Natural killer cell (primary cell): ENCODE measurements around the gene NR6A1. TPM values are rescaled to one million over a fixed set of nuclear protein-coding genes. Genes with fewer than 3 reads are reported as not detected.

Experiments used
- ATAC-seq, 3 donors: fragments of 150-1000 bp in 2 of 3; fragments of 200-7000 bp in 1 of 3; cut with Tn5 transposase; 1 replicate in 1 of 3; 2 replicates in 2 of 3; pipeline ENCODE4 v1.10.0; 2021; ENCODE audit warnings: mild to moderate bottlenecking in 2 of 3, moderate library complexity in 2 of 3
- DNase-seq, 2 donors: peaks; one replicate each; pipeline versions ENCODE4 v3.0.0 to v3.0.0-alpha.2; 2013 to 2021; ENCODE audit warnings: mixed read lengths in 1 of 2
- H3K27ac ChIP-seq: one replicate; pipeline ENCODE4 v1.5.1; 2013; ENCODE audit warnings: mild to moderate bottlenecking, low read length
- H3K27me3 ChIP-seq: one replicate; pipeline ENCODE4 v1.6.1; 2013; ENCODE audit warnings: low read length; ENCODE audit not compliant: control insufficient read depth, insufficient read depth
- H3K36me3 ChIP-seq: one replicate; pipeline ENCODE4 v1.6.1; 2013; ENCODE audit warnings: low read length; ENCODE audit not compliant: control insufficient read depth, insufficient read depth
- H3K4me1 ChIP-seq: one replicate; pipeline ENCODE4 v1.6.1; 2013; ENCODE audit warnings: low read length; ENCODE audit not compliant: control insufficient read depth, insufficient read depth
- H3K4me3 ChIP-seq: one replicate; pipeline ENCODE4 v1.5.1; 2013; ENCODE audit warnings: low read length
- H3K9me3 ChIP-seq: one replicate; pipeline ENCODE4 v1.6.1; 2013; ENCODE audit warnings: low read length; ENCODE audit not compliant: control insufficient read depth, insufficient read depth
- H3K27ac Mint-ChIP-seq, 2 donors: one replicate each; pipeline ENCODE4 v1.8.0; 2022; ENCODE audit warnings: mild to moderate bottlenecking in 2 of 2, mixed read lengths in 2 of 2, moderate library complexity in 1 of 2
- H3K27me3 Mint-ChIP-seq, 2 donors: one replicate each; pipeline ENCODE4 v1.8.0; 2022; ENCODE audit warnings: low read depth in 2 of 2, mixed read lengths in 2 of 2
- H3K36me3 Mint-ChIP-seq: one replicate; pipeline ENCODE4 v1.8.0; 2022; ENCODE audit warnings: mixed read lengths
- H3K4me1 Mint-ChIP-seq, 2 donors: one replicate each; pipeline ENCODE4 v1.8.0; 2022; ENCODE audit warnings: mixed read lengths in 2 of 2
- H3K4me3 Mint-ChIP-seq: one replicate; pipeline ENCODE4 v1.8.0; 2022; ENCODE audit warnings: mild to moderate bottlenecking, moderate library complexity, mixed read lengths
- H3K9me3 Mint-ChIP-seq, 2 donors: one replicate each; pipeline ENCODE4 v1.8.0; 2022; ENCODE audit warnings: mixed read lengths in 2 of 2
- CTCF ChIP-seq: fragments of 200-600 bp; IDR thresholded peaks from one replicate; pipeline ENCODE4 v1.8.0; 2022; ENCODE audit warnings: antibody characterized with exemption
- WGBS: methylation state at CpG from one replicate; pipeline ENCODE4 v1.1.7; 2013; ENCODE audit warnings: missing lambda C conversion rate; ENCODE audit not compliant: insufficient coverage; 5-methylcytosine and 5-hydroxymethylcytosine counted together
- intact Hi-C: fragments of 100-400 bp; cut with micrococcal nuclease; formaldehyde crosslinking; loops from one replicate; pipeline ENCODE4 v1.14.2; 2022
- total RNA-seq, 4 donors: library from RNA; stranded (reverse); fragments of 120-200 nt in 1 of 4; gene quantifications; one replicate each; pipeline versions ENCODE4 v1.2.3 to v1.2.4, GENCODE V29; 2013 to 2022

NR6A1 gene
- total RNA-seq, 3 donors from 2014 or later (not counting 1 experiment from before 2014, with no cell fraction given), result 0.07 to 0.75 (median 0.49) TPM

GRCh38 chr9:124696101-124696500 lies 75.0 kb downstream of the NR6A1 start:
- Histone ChIP-seq H3K4me3 (no peak overlapping the region), H3K9me3 (no peaks in the 10 kb centered on the region), H3K27me3 (no peaks in the 10 kb centered on the region), H3K36me3 (peaks cover 2% of the 10 kb centered on the region), H3K4me1 (peaks cover 6% of the 10 kb centered on the region), H3K27ac (no peak overlapping the region)
- Mint-ChIP-seq H3K27me3 (no peaks in the 10 kb centered on the region), H3K9me3 (no peaks in the 10 kb centered on the region), H3K4me1 (peaks cover 39 to 49% of the 10 kb centered on the region in 2 donors), H3K27ac (peak overlapping the region in 1 of 2 donors; percentile 5), H3K36me3 (no peaks in the 10 kb centered on the region), H3K4me3 (peak overlapping the region; percentile 4)
- TF ChIP-seq CTCF, result no peak
- WGBS, result 50% methylated on average over 2 of the region's 3 CpGs
- intact Hi-C loops, result no loop called here
- no peak for ATAC-seq
- DNase-seq, result no peak

GRCh38 chr9:124695280-124695890 lies 75.7 kb downstream of the NR6A1 start:
- Mint-ChIP-seq H3K4me1 (peaks cover 42 to 53% of the 10 kb centered on the region in 2 donors), H3K27me3 (no peaks in the 10 kb centered on the region), H3K27ac (peak overlapping the region in 1 of 2 donors; percentile 5), H3K36me3 (no peaks in the 10 kb centered on the region), H3K4me3 (peak overlapping the region; percentile 4), H3K9me3 (no peaks in the 10 kb centered on the region)
- H3K36me3 ChIP-seq, result peaks cover 2% of the 10 kb centered on the region
- no peaks in the 10 kb centered on the region for H3K27me3 ChIP-seq
- intact Hi-C loops, result no loop called here
- H3K9me3 ChIP-seq, result no peaks in the 10 kb centered on the region
- no peak for TF ChIP-seq CTCF
- no peak overlapping the region for H3K4me3 ChIP-seq
- no peak for ATAC-seq
- H3K27ac ChIP-seq, result no peak overlapping the region
- no peak for DNase-seq
- H3K4me1 ChIP-seq, result peaks cover 6% of the 10 kb centered on the region
- 93% methylated on average over 14 of the region's 16 CpGs for WGBS

DNA sequence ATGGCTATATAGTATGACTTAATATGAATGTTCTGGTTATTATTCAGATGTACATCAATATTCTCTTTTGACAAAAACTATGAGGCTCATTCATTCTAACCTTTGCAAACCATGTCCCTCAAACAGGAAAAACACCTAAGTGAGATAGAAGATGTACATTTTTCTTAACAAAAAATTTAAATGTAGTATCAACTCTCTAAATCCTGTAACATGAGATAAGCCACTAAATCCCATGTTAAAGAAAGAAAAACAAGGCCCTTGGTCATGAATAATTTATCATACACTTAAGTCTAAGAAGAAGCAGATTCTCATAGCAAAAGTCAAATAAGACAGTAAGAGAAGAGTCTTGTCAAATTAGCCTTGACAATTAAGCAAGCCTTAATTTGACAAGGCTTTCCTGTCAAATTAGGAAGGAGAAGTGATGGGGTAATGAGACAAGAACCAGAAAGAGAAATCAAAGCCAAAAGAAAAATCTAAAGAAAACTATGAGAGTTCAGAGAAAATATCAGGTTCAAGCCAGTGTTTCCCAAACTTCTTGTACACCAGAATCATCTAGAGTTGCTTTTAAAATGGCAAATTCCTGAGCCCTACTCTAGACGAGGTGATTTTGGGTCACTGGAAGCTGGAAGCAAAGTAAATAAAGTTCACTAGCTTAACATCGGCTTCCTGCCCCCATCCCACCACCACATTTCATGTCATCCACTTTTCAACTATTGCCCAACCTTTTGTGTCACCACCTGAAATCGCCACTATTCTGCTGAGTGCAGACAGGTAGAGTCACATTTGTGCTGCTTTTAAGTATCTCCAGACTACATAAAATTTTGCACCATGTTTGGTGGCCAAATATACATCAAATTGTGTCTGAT lies 76.5 kb downstream of the NR6A1 start:
- no peaks in the 10 kb centered on the region for H3K27me3 Mint-ChIP-seq
- 83% methylated on average over 3 of the region's 3 CpGs for WGBS
- no peaks in the 10 kb centered on the region for H3K9me3 ChIP-seq
- H3K4me1 Mint-ChIP-seq, result peaks cover 46 to 60% of the 10 kb centered on the region in 2 donors
- H3K36me3 Mint-ChIP-seq, result no peaks in the 10 kb centered on the region
- DNase-seq, result no peak
- no peaks in the 10 kb centered on the region for H3K27me3 ChIP-seq
- H3K4me3 ChIP-seq, result no peak overlapping the region
- H3K27ac ChIP-seq, result no peak overlapping the region
- no peak overlapping the region for H3K4me3 Mint-ChIP-seq
- peaks cover 2% of the 10 kb centered on the region for H3K36me3 ChIP-seq
- H3K4me1 ChIP-seq, result peaks cover 6% of the 10 kb centered on the region
- no peak for ATAC-seq
- H3K9me3 Mint-ChIP-seq, result no peaks in the 10 kb centered on the region
- H3K27ac Mint-ChIP-seq, result peak overlapping the region; percentile 24 to 42
- TF ChIP-seq CTCF, result no peak
- intact Hi-C loops, result no loop called here
